Keratinocyte (primary cell): ENCODE measurements around the gene EPG5. TPM values are rescaled to one million over a fixed set of nuclear protein-coding genes. Genes with fewer than 3 reads are reported as not detected.

Experiments
- DNase-seq: peaks from one replicate; pipeline ENCODE4 v3.0.0-alpha.2; 2011; ENCODE audit warnings: low read depth, missing footprints, low spot score
- FAIRE-seq: peaks from 2 replicates; lab custom pipeline; 2011; peaks lifted over from hg19 to GRCh38; lab: Jason Lieb, UNC
- H2AFZ ChIP-seq: 2 replicates; pipeline ENCODE4 v1.6.0; 2012; ENCODE audit warnings: low read length, control low read depth, inconsistent platforms; ENCODE audit not compliant: control insufficient read depth
- H3K27ac ChIP-seq: 2 replicates; pipeline ENCODE4 v1.5.1; 2011; ENCODE audit warnings: low read length; ENCODE audit not compliant: control insufficient read depth, insufficient read depth
- H3K27me3 ChIP-seq: 3 replicates; pipeline ENCODE4 v1.6.0; 2011; ENCODE audit warnings: low read length; ENCODE audit not compliant: control insufficient read depth, insufficient read depth; ENCODE audit errors: extremely low read depth
- H3K36me3 ChIP-seq, 2 experiments: 2 replicates in 1 of 2; 3 replicates in 1 of 2; pipeline ENCODE4 v1.5.1; 2011; ENCODE audit warnings: low read length in 2 of 2, mild to moderate bottlenecking in 1 of 2; ENCODE audit not compliant: control insufficient read depth in 2 of 2, insufficient read depth in 2 of 2; ENCODE audit errors: extremely low read depth in 1 of 2
- H3K4me1 ChIP-seq: 3 replicates; pipeline ENCODE4 v1.5.1; 2011; ENCODE audit warnings: low read length; ENCODE audit not compliant: control insufficient read depth, insufficient read depth; ENCODE audit errors: extremely low read depth
- H3K4me2 ChIP-seq: 3 replicates; pipeline ENCODE4 v1.6.0; 2011; ENCODE audit warnings: low read depth, low read length; ENCODE audit not compliant: control insufficient read depth, insufficient read depth; ENCODE audit errors: extremely low read depth
- H3K4me3 ChIP-seq, 3 experiments: fragments of 200-600 bp in 1 of 3; sonication (generic) in 1 of 3; 2 replicates in 2 of 3; 3 replicates in 1 of 3; pipeline ENCODE4 v1.5.1; 2011 to 2016; ENCODE audit warnings: low read length in 3 of 3, mild to moderate bottlenecking in 3 of 3, control low read depth in 2 of 3, inconsistent platforms in 1 of 3, low read depth in 1 of 3, mixed read lengths in 1 of 3, mixed run types in 1 of 3, moderate library complexity in 1 of 3; ENCODE audit not compliant: control insufficient read depth in 2 of 3, insufficient read depth in 2 of 3; ENCODE audit errors: extremely low read depth in 1 of 3
- H3K79me2 ChIP-seq: 2 replicates; pipeline ENCODE4 v1.6.0; 2012; ENCODE audit warnings: low read length; ENCODE audit not compliant: control insufficient read depth, insufficient read depth
- H3K9ac ChIP-seq: 3 replicates; pipeline ENCODE4 v1.6.0; 2011; ENCODE audit warnings: low read length; ENCODE audit not compliant: control insufficient read depth, insufficient read depth; ENCODE audit errors: extremely low read depth
- H3K9me1 ChIP-seq: 3 replicates; pipeline ENCODE4 v1.6.0; 2011; ENCODE audit warnings: low read length; ENCODE audit not compliant: control insufficient read depth, insufficient read depth; ENCODE audit errors: extremely low read depth
- H3K9me3 ChIP-seq: 2 replicates; pipeline ENCODE4 v1.5.1; 2012; ENCODE audit warnings: low read depth, low read length; ENCODE audit not compliant: control insufficient read depth
- H4K20me1 ChIP-seq: 3 replicates; pipeline ENCODE4 v1.6.0; 2011; ENCODE audit warnings: low read length; ENCODE audit not compliant: control insufficient read depth, insufficient read depth; ENCODE audit errors: extremely low read depth
- CTCF ChIP-seq, 3 experiments: IDR thresholded peaks in 1 of 3; conservative IDR thresholded peaks in 1 of 3; optimal IDR thresholded peaks in 1 of 3; 2 replicates in 2 of 3; 3 replicates in 1 of 3; pipeline versions ENCODE3 to v1.5.1; 2011; ENCODE audit warnings: low read length in 3 of 3, mild to moderate bottlenecking in 3 of 3, moderate library complexity in 2 of 3, control low read depth in 1 of 3, inconsistent platforms in 1 of 3; ENCODE audit not compliant: insufficient read depth in 2 of 3; ENCODE audit errors: extremely low read depth in 1 of 3
- EZH2 ChIP-seq: IDR thresholded peaks from one replicate; pipeline ENCODE4 v1.6.1; 2012; ENCODE audit warnings: inconsistent platforms, mild to moderate bottlenecking, low read length, moderate library complexity
- dilution Hi-C: fragments of 300-500 bp; cut with MboI; formaldehyde crosslinking; loops from one replicate; pipeline ENCODE4 v1.7.0; 2020; ENCODE audit warnings: low sequenced_read_pairs; ENCODE audit not compliant: extremely low pct_ligation_motif_present
- polyA plus RNA-seq, 5 experiments: library from polyadenylated mRNA; depleted of rRNA in 3 of 5; stranded (reverse) in 3 of 5; stranded (forward) in 1 of 5; unstranded in 1 of 5; fragments of >200 nt; gene quantifications; 1 replicate in 1 of 5; 2 replicates in 3 of 5; 3 replicates in 1 of 5; pipeline versions ENCODE4 v1.2.1 to v1.2.3, GENCODE V29; 2011 to 2012; ENCODE audit warnings: missing spikeins in 2 of 5, low read depth in 1 of 5, low replicate concordance in 1 of 5

Gene EPG5
- polyA plus RNA-seq, 1 donor (not counting 4 experiments of a cell fraction or from before 2014, with no cell fraction given), result 17.8 TPM

DNA sequence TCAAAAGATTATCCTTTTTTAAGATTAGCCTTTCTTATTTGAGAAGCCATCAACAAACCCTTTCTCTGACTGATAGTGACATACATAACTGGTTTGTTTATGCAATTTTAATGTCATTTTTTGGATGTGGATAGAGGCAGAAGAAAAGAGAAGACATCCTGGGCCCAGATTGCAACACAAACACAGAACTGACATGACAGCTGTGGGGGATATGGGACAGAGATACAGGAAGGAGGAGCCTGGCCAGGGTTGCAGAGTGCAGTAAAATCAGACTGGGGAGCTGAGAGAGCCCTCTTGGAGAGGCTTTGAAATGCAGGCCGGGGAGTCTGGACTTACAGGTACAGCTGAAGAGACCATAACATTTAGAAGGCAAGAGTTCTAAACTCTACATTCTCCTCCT, 76.5 kb downstream of the EPG5 start:
- no peak overlapping the region for H3K9ac ChIP-seq
- TF ChIP-seq CTCF (optimal IDR thresholded peaks at IDR 0.05 in 1 of 3, IDR thresholded peaks at IDR 0.05 in 1 of 3, conservative IDR thresholded peaks at IDR 0.05 in 1 of 3; ENCODE audit: extremely low read depth in 1 of 3, insufficient read depth in 2 of 3, low read length in 3 of 3) (no peak), EZH2 (no peak)
- dilution Hi-C loops, result no loop called here
- no peak overlapping the region for H3K4me3 ChIP-seq
- H3K4me1 ChIP-seq, result no peaks in the 10 kb centered on the region
- no peaks in the 10 kb centered on the region for H4K20me1 ChIP-seq
- no peak overlapping the region for H3K27ac ChIP-seq
- no peaks in the 10 kb centered on the region for H3K9me1 ChIP-seq
- no peaks in the 10 kb centered on the region for H3K79me2 ChIP-seq
- H2AFZ ChIP-seq, result no peak overlapping the region
- FAIRE-seq (no peak), DNase-seq (no peak)
- no peak overlapping the region for H3K4me2 ChIP-seq
- no peaks in the 10 kb centered on the region for H3K9me3 ChIP-seq
- peaks cover 8% of the 10 kb centered on the region in 2 experiments for H3K36me3 ChIP-seq
- H3K27me3 ChIP-seq, result no peaks in the 10 kb centered on the region

- dilution Hi-C loops, result no loop called here
- no peak overlapping the region for H3K27ac ChIP-seq
- H3K36me3 ChIP-seq, result peaks cover 8% of the 10 kb centered on the region in 2 experiments
- FAIRE-seq, result no peak
- H3K4me2 ChIP-seq, result no peak overlapping the region
- H3K4me1 ChIP-seq, result no peaks in the 10 kb centered on the region
- H3K9me3 ChIP-seq, result no peaks in the 10 kb centered on the region
- H3K4me3 ChIP-seq, result no peak overlapping the region
- H2AFZ ChIP-seq, result no peak overlapping the region
- H3K27me3 ChIP-seq, result no peaks in the 10 kb centered on the region
- H3K9me1 ChIP-seq, result no peaks in the 10 kb centered on the region
- H3K9ac ChIP-seq, result no peak overlapping the region
- no peaks in the 10 kb centered on the region for H3K79me2 ChIP-seq
- TF ChIP-seq CTCF (optimal IDR thresholded peaks at IDR 0.05 in 1 of 3, IDR thresholded peaks at IDR 0.05 in 1 of 3, conservative IDR thresholded peaks at IDR 0.05 in 1 of 3; ENCODE audit: extremely low read depth in 1 of 3, insufficient read depth in 2 of 3, low read length in 3 of 3) (no peak), EZH2 (no peak)
- DNase-seq, result no peak
- no peaks in the 10 kb centered on the region for H4K20me1 ChIP-seq
Observed at GRCh38 chr18:45889419-45890064, 77.6 kb downstream of the EPG5 start.
